Neural cell (in vitro differentiated cells): Measurements from ENCODE around the gene ABCC11. TPM values are rescaled to one million over a fixed set of nuclear protein-coding genes. Genes with fewer than 3 reads are reported as not detected.

ENCODE experiments used
- H2AFZ ChIP-seq: fragments of 200-600, 300-800 bp; sonication (generic), shearing (Covaris generic); 2 replicates; pipeline ENCODE4 v1.6.0; 2014; ENCODE audit warnings: low read depth, mild to moderate bottlenecking, antibody characterized with exemption, low read length, moderate library complexity
- H3F3A ChIP-seq: fragments of 200-600 bp; shearing (Covaris generic); 2 replicates; pipeline ENCODE4 v1.6.1; 2016; ENCODE audit warnings: mild to moderate bottlenecking, moderate library complexity, mixed read lengths, antibody characterized with exemption, low read length; ENCODE audit not compliant: insufficient read depth, poor library complexity, severe bottlenecking
- H3K27ac ChIP-seq: fragments of 200-600, 300-800 bp; sonication (generic), shearing (Covaris generic); 2 replicates; pipeline ENCODE4 v1.5.1; 2014; ENCODE audit warnings: mild to moderate bottlenecking, low read length, moderate library complexity
- H3K27me3 ChIP-seq: fragments of 300-800, 200-600 bp; sonication (generic), shearing (Covaris generic); 2 replicates; pipeline ENCODE4 v1.6.0; 2014; ENCODE audit warnings: mild to moderate bottlenecking, low read depth, low read length, moderate library complexity; ENCODE audit not compliant: insufficient read depth
- H3K36me3 ChIP-seq: fragments of 300-800, 200-600 bp; sonication (generic), shearing (Covaris generic); 2 replicates; pipeline ENCODE4 v1.5.1; 2014; ENCODE audit warnings: mild to moderate bottlenecking, antibody characterized with exemption, low read length, moderate library complexity; ENCODE audit not compliant: insufficient read depth
- H3K4me2 ChIP-seq: fragments of 300-800, 200-600 bp; sonication (generic), shearing (Covaris generic); 2 replicates; pipeline ENCODE4 v1.6.0; 2014; ENCODE audit warnings: mild to moderate bottlenecking, low read length
- H3K4me3 ChIP-seq: fragments of 300-800, 200-600 bp; sonication (generic), shearing (Covaris generic); 2 replicates; pipeline ENCODE4 v1.5.1; 2014; ENCODE audit warnings: mild to moderate bottlenecking, low read length, moderate library complexity
- H3K79me2 ChIP-seq: fragments of 200-600 bp; shearing (Covaris generic); replicated peaks from 2 replicates; pipeline ENCODE4 v1.6.0; 2014; ENCODE audit warnings: mild to moderate bottlenecking, low read length, moderate library complexity; ENCODE audit not compliant: insufficient read depth
- H3K9ac ChIP-seq: fragments of 300-800, 200-600 bp; sonication (generic), shearing (Covaris generic); 2 replicates; pipeline ENCODE4 v1.6.1; 2016; ENCODE audit warnings: mild to moderate bottlenecking, low read length, mixed read lengths
- H3K9me2 ChIP-seq: fragments of 200-600 bp; shearing (Covaris generic); 2 replicates; pipeline ENCODE4 v1.6.1; 2016; ENCODE audit warnings: mild to moderate bottlenecking, low read length, mixed read lengths; ENCODE audit not compliant: insufficient read depth
- H3K9me3 ChIP-seq: fragments of 200-600, 300-800 bp; sonication (generic), shearing (Covaris generic); 2 replicates; pipeline ENCODE4 v1.6.1; 2016; ENCODE audit warnings: mild to moderate bottlenecking, mixed run types, low read length, moderate library complexity, mixed read lengths
- H4K20me1 ChIP-seq: fragments of 200-600 bp; shearing (Covaris generic); 2 replicates; pipeline ENCODE4 v1.6.1; 2016; ENCODE audit warnings: mild to moderate bottlenecking, mixed run types; ENCODE audit not compliant: insufficient read depth
- CTCF ChIP-seq: fragments of 450-650 bp; IDR thresholded peaks from 2 replicates; pipeline ENCODE4 v1.5.1; 2014; ENCODE audit warnings: antibody characterized with exemption, mild to moderate bottlenecking, moderate library complexity; ENCODE audit not compliant: poor library complexity, severe bottlenecking
- EP300 ChIP-seq: fragments of 450-650 bp; conservative IDR thresholded peaks from 2 replicates; pipeline ENCODE4 v1.6.1; 2014; ENCODE audit warnings: antibody characterized with exemption, mild to moderate bottlenecking, moderate library complexity; ENCODE audit not compliant: poor library complexity, severe bottlenecking
- EZH2 ChIP-seq: fragments of 200-600, 300-800 bp; shearing (Covaris generic), sonication (generic); IDR thresholded peaks from 2 replicates; pipeline ENCODE4 v1.6.1; 2014; ENCODE audit warnings: antibody characterized with exemption, low read length, borderline replicate concordance, mild to moderate bottlenecking; ENCODE audit not compliant: insufficient read depth, poor library complexity, severe bottlenecking
- MXI1 ChIP-seq: fragments of 450-650 bp; conservative IDR thresholded peaks from 2 replicates; pipeline ENCODE4 v1.6.1; 2014; ENCODE audit warnings: antibody characterized with exemption, mild to moderate bottlenecking; ENCODE audit not compliant: poor library complexity, severe bottlenecking
- POLR2AphosphoS5 ChIP-seq: IDR thresholded peaks from 2 replicates; pipeline ENCODE4 v1.6.1; 2012
- RAD21 ChIP-seq: fragments of 450-650 bp; conservative IDR thresholded peaks from 2 replicates; pipeline ENCODE4 v1.6.1; 2014; ENCODE audit warnings: antibody characterized with exemption, mild to moderate bottlenecking, moderate library complexity
- REST ChIP-seq: IDR thresholded peaks from 2 replicates; pipeline ENCODE4 v1.6.1; 2012; ENCODE audit warnings: borderline replicate concordance
- SMC3 ChIP-seq: fragments of 450-650 bp; conservative IDR thresholded peaks from 2 replicates; pipeline ENCODE4 v1.6.1; 2014; ENCODE audit warnings: antibody characterized with exemption, mild to moderate bottlenecking, moderate library complexity; ENCODE audit not compliant: poor library complexity
- TAF1 ChIP-seq: IDR thresholded peaks from 2 replicates; pipeline ENCODE4 v1.6.1; 2012; ENCODE audit warnings: low read depth
- polyA plus RNA-seq: library from polyadenylated mRNA; depleted of rRNA; stranded (reverse); fragments of >200 nt; gene quantifications from 2 replicates; pipeline ENCODE4 v1.2.3, GENCODE V29; 2014

ABCC11 gene
- polyA plus RNA-seq, 1 donor from 2014 or later = 0.14 TPM

GRCh38 chr16:48126801-48127644 lies 120.3 kb downstream of the ABCC11 start:
- H3K9me2 ChIP-seq = no peaks in the 10 kb centered on the region
- TF ChIP-seq MXI1 (no peak), POLR2AphosphoS5 (no peak), EZH2 (no peak), REST (no peak), EP300 (no peak), RAD21 (no peak), SMC3 (no peak)
- no peaks in the 10 kb centered on the region for H3K79me2 ChIP-seq
- no peak overlapping the region for H3K4me3 ChIP-seq
- H4K20me1 ChIP-seq = no peaks in the 10 kb centered on the region
- H3K9ac ChIP-seq = no peak overlapping the region
- H3K4me2 ChIP-seq = no peak overlapping the region
- H3K36me3 ChIP-seq = no peaks in the 10 kb centered on the region
- no peaks in the 10 kb centered on the region for H3K27me3 ChIP-seq
- no peak overlapping the region for H2AFZ ChIP-seq
- H3F3A ChIP-seq = no peaks in the 10 kb centered on the region
- no peaks in the 10 kb centered on the region for H3K9me3 ChIP-seq
- no peak overlapping the region for H3K27ac ChIP-seq

- H4K20me1 ChIP-seq = no peaks in the 10 kb centered on the region
- H3K27me3 ChIP-seq = no peaks in the 10 kb centered on the region
- no peak overlapping the region for H3K27ac ChIP-seq
- H2AFZ ChIP-seq = no peak overlapping the region
- TF ChIP-seq RAD21 (no peak), REST (no peak), EP300 (no peak), EZH2 (no peak), POLR2AphosphoS5 (no peak), TAF1 (no peak), MXI1 (no peak), SMC3 (no peak), CTCF (no peak)
- no peaks in the 10 kb centered on the region for H3K79me2 ChIP-seq
- H3K36me3 ChIP-seq = no peaks in the 10 kb centered on the region
- H3K9me3 ChIP-seq = no peaks in the 10 kb centered on the region
- no peaks in the 10 kb centered on the region for H3K9me2 ChIP-seq
- H3F3A ChIP-seq = no peaks in the 10 kb centered on the region
- H3K4me2 ChIP-seq = no peak overlapping the region
- H3K9ac ChIP-seq = no peak overlapping the region
- H3K4me3 ChIP-seq = no peak overlapping the region
These were observed 121.5 kb downstream of the ABCC11 start for GRCh38 chr16:48125888-48126287.
